GM19328 (cell line): Measurements from ENCODE around the gene CDK2AP2.

Experiments
- ATAC-seq: cut with Tn5 transposase; IDR thresholded peaks from one replicate; pipeline ENCODE4 v1.9.1; 2021; ENCODE audit warnings: mild to moderate bottlenecking, moderate library complexity; ENCODE audit not compliant: unreplicated experiment

CDK2AP2 gene

DNA sequence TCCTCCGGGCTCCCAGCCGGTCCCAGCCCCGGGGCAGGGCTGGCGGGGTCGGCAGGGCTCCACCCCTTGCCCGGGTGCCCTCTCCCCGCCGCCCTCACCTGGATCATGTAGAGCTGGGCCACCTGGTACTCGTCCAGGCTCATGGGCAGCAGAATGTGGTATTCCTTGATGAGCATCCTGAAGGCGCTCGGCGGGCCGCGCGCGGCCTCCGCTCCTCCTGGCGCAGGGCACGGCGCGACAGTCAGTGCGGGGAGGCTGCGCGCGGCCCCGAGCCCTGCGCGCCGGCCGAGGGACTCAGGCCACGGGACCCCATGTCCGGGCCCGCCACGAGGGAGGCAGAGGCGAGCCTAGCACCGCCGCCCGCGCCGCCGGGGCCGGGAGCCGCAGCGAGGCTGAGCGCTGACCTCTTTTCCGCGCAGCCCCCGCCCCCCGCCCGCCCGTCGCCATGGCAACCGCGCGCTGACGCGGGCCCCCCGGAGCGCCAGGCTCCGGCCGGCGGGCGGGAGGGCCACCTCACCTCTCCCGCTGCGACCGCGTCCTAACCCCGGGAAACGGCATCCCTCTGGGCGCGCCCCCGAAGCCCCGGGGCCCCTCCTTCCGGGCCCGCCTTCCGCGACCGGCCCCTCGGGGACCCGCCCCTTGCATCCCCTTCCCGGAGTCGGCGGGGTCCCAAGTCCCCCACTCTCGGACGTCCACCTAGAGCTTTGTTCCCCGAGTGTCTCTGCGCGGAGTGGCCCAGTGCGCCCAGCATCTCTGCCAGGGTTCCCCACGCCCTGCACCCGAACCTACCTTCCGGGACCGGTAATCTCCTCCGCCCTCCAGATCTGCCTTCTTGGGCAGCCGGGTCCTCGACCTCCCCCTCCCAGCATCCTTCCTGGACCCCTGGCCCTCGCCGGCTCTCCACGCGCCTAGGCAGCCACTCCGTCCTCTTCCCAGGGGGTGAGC is 3.7 kb downstream of the CDK2AP2 start:
- no peak for ATAC-seq

DNA sequence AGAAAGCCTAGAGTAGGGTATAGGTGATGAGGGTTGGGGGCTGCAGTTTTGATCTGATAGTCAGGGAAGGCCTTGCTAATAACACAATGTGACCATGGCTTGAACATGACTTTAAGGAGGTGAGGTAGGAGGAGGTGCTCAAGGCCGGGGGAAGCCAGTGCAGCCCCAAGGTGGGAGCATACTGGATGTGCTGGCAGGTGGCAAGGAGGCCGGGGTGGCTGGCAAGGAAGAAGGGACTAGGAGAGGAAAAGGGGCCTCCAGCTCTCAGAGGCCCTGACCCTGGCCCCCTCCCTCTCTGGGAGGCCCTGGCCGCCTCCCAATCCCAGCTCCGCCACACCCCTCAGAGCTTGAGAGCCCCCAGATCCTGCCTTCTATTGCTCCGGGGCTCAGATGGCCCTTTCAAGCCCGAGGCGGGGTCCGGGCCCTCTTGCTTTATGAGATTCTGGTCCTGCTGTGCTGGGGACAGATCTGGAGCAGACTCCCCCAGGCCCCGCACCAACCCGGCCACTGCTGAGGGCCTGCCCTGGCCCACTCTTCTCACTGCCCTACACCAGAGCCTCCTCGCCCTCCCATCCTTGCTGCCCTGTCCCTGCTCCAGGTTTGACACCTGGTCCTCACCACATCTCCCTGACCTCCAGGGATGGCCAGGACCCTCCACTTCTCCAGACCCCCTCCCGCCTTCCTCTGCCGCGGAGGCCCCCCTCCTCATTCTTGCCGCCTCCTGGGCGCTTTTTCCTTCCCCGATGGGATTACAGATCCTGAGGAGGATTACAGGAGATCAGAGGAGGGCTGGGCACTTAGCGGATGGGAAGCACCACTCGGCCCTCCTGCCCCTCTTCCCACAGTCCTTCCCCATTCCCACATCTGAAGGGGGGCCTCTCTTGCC is 4.6 kb downstream of the CDK2AP2 start:
- ATAC-seq, result no peak

DNA sequence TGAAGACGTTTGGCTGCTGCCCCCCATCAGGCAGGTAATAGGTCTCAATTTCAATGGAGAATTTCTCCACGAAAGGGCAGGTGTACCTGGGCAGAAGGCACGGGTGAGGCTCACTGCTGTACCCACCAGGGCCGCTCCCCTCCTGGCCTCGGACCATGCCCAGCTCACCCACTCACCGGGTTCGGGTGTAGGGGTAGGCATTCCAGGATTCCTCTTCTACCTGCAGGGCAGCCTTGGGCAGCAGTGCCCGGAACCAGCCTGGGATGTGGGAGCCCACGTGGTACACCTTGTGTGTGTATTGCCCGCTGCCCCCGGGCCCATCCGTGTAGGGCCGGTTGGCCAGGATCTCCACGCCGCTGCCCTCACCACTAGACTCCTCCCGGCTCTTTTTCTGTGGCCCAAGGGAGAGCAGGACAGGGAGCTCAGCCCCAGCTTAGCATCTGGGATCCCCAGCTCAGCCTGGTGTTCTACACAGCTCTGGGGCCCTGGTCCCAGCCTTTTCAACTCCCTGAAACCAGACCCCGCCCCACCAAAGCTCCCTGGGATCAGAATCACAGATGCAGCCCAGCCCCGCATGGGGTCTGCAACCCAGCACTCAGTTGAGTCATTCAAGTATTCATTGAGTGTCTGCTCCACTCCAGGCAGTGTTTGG is 5.5 kb downstream of the CDK2AP2 start:
- ATAC-seq, result no peak

DNA sequence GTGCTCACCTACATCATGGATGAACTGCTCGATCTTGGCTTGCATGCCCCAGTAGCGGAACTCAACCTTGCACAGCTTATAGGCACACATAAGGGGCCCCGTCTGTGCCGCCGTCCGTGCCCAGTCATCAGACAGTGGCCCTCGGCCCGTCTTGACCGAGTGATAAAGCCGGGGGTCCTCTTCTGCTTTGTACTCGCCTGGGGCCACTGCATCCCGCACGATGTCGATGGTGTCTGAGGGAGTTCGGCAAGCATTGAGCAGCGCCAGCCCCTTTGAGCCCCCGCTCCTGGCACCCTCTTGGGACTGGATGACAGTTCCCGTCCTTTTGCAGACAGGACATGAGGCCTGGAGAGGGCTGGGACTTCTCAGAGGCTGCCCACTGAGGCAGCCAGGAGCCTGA is 6.1 kb downstream of the CDK2AP2 start:
- no peak for ATAC-seq

DNA sequence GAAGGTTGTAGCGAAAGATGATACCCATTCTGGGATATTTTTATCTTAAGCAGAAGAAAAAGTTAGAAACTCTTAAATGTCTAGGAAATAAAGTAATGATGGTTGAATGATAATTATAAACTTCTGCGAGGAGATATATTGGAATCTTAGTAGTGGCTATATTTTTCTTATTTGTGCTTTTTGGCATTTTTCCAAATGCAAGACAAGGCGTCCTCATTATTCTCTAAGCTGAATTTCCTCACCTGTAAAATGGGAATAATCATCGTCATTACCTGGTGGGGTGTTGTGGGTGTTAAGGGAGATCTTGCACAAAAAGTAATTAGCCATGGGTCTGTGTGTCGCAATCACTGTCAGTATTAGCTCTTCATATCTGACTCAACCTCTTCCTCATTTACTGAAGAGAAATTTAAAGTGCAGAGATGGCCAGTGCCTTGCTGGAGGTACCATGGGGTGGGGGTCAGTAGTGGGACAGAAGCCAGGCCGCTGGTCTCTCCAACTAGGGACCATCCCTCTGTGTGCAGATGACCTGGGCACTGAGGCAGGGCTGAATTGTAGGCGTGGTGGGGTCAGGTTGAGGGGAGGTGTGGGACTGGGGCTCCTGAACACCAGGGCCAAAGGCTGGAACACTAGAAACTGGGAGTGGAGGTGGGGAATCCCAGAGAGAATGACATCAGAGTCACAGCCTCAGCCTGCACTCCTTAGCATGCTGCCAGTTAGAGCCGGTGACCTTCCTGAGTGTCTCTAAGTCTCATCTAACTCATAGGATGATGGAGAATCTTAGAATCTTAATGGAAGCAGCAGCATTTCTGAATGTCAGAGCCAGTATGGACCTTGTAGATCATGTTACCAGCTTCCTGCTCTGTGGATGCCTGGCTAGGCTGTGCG is 6.9 kb downstream of the CDK2AP2 start:
- ATAC-seq, result no peak

DNA sequence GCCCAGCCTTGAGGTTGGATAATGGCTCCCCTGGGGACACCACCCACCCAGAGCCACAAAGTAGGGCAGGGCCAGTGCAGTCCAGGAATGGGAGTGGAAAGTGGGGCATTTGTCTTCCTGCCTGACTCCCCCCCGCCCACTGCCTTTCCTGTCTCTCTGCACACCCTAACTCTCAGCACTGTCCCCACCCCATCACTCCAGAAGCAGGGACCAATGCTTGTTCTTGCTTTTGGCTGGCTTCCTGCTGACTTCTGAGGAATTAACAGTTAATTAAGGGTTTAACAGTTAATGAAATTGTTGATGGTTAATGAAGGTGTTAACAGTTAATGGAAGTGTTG is 7.5 kb downstream of the CDK2AP2 start:
- no peak for ATAC-seq

DNA sequence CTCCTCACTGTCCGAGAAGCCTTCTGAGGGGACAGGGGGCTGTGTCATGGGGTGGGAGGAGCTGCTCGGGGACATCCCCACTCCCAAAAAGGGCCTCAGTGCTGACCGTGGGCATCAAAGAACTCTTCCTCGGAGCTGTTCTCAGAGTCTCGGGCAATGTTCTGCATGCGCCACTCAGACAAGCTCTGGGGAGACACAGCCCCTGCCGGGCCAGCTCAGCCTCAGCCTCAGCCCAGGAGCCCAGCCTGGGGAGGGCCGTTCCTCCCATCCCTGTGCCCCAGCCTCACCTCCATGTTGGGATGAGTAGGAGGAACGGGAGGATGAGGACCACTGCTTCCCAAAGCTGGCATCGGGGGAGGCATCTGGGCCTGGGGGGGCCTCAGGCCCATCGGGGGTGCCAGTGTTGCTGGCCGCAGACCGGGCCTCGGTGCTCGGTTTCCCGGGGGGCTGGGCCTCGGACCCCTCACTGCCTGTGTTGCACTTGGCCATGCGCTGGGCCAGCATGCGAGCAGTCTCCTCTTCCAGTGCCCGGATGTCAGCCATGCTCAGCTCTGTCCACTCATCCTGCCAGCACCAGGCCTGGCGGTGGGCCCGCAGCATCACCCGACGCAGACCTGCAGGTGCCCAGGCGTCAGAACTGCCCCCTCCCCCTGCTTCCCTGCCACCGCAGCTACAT is 8.0 kb downstream of the CDK2AP2 start:
- ATAC-seq, result no peak

DNA sequence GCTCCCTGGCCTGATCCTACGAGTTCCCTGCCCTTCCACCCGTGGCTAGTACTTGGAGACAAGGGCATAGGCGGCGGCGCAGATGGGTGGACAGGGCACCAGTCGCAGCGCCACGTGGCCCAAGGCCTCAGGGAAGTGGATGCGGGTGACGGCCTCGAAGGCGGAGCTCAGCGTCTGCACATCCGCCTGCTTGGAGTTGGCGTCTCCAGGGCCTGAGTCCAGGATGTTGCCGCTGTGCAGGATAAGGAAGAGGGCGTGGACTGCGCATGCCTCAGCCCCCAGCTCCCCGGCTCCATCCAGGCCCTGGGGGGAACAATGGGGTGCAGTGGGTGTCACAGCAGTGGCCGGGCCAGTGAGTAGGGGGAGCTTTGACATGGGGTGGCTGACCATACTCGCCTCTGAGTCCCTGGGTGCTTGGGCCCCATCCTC is 9.4 kb downstream of the CDK2AP2 start:
- ATAC-seq, result no peak

DNA sequence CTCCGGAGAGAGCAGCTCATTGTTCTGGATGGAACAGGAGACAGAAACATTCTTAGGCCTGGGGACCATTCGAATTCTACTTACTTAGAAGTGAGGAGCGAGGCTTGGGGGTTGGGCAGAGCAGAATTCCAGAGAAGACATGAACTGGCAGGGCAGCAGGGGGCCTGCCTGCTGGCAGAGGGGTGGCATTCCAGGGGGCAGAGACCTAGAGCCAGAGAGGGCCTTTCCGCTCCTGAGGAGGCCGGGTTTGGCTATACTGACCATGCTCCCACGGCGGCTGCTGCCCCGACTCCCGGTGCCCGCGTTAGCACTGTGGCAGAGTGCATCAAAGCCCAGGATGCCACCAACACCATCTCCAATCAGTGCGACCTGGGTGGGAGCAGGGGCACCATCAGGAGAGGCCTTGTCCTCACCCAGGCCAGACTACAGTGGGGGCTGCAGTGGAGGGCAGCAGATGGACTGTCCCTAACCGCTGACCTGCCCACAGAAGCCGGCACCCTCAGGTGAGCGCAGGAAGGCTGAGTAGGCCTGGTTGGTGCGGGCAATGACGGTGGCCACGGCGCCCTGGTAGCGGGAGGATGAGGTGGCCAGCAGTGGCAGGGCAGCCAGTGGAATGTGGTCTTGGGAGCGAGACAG is 10.2 kb downstream of the CDK2AP2 start:
- ATAC-seq, result no peak

DNA sequence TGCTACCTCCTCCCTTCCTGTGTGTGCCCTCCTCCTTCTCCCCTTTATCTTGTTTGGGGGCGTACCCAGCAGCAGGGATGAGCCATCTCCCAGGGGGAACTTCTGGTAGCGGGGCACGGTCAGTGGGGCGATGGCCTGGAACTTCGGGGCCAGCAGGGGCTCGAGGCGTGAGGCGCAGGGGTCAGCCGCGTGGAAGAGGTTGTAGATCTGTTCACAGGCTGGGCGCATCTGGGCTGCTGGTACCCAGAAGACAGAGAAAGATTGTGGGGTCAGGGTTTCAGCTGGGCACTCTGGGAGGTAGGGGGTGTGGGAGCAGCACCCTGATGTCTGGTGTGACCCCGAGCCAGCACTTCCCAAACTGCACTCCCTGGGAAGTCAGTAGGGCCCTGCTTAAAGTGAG is 11.8 kb downstream of the CDK2AP2 start:
- no peak for ATAC-seq

DNA sequence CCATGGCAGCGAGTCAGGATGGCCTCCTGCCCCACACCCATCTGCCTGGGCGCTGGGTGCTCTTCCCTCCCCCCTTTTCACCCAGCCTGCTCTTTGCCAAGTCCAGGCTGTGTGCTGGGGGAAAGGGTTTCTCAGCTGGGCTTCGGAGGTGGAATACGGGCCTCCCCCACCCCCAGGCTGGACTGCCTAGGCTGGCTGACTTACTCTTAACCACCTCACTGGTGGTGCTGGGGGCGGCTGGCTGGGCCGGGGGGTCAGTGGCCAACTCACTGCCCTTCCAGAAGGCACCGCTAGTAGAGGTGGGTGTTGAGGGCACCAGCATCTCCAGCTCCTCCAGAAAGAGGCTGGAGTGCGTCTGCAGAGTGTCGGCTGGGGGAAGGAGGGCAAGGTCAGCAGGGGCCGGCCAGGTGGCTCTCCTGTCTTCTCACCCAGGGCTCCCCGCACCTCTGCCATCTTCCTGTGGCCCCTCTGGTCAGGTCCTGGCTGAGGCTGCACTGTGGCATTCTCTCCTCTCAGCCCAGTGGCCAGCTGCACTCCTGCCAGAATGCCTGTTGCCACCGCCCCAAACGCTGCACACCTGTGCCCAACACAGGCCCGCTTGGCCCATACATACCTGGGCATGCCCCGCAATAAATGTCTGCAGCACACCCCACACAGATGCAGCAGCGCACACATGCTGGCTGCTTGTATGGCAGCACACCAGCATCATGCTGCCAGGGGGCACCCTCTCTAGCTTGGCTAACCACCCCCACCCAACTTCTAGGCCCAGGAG is 12.5 kb downstream of the CDK2AP2 start:
- ATAC-seq, result no peak

DNA sequence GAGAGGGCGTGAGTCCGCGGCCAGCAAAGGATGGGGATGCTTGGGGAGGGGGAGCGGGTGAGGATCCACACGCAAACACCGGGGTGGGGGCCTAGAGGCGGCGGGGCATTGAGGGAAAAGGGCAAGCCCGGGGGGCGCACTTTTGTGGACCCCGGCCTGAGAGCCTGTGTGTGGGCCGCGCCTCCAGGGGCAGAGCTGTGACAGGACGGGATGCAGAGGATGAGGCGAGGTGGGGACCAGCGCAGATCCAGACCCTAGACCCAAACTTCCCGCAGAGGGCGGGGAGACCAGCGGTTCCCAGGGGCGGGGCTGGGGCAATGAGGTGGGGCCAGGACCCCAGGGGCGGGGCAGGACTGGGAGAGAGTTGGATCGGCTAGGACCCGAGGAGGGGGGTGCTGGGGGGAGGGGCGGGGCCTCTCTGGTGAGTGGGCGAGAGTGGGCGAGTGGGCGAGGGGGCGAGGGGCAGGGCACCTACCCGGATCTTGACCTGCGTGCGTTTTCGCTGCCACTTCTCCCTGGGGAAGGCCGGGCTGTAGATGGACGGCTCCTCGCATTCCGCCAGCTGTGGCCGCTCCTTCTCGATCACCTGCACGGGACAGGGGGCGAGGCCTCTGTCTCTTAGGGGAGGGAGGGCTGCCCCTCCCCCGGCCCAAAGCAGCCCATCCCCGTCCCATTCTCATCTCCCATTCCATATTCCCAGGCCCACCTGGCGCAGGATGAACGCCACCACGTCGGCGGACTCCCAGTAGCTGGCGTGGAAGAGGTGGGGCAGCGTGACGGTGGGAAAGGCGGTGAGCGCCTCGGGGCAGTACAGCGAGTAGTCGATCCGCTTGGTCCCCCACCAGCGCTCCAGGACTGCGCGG is 13.4 kb downstream of the CDK2AP2 start:
- no peak for ATAC-seq

DNA sequence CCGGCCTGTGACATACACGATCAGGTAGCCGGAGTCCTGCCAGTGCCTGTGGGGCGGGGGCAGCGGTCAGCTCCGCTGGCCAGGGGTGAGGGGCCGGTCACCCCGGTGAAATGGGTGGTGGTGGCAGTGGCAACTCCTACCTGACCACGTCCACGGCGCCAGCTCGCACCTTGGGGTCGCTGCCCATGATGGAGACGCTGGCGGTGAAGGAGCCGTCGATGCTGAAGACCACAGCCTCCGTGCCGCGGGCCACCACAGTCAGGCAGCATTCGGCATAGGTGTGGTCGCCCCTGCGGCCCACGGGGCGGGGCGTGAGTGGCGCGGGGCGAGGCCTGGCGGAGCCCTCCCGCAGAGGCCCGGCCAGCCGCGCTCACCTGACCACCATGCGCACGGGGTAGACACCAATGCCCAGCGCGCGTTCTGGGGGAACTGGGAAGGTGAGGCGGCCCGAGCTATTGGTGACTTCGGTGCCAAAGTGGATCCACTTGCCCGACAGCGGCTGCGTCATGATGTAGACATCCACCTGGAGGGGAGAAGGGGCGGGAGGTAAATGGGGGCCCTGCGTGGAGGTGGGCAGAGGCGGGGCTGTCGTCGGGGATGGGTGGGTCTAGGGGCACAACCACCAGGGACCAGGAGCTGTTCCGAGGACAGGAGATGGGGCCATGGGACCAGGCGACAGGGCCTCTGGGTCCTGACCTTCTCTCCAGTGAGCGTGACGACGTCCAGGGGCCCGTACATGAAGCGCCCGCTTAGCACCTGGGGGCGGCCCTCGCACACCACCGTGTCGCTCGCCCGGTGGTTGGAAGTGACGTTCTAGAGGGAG is 14.2 kb downstream of the CDK2AP2 start:
- no peak for ATAC-seq

DNA sequence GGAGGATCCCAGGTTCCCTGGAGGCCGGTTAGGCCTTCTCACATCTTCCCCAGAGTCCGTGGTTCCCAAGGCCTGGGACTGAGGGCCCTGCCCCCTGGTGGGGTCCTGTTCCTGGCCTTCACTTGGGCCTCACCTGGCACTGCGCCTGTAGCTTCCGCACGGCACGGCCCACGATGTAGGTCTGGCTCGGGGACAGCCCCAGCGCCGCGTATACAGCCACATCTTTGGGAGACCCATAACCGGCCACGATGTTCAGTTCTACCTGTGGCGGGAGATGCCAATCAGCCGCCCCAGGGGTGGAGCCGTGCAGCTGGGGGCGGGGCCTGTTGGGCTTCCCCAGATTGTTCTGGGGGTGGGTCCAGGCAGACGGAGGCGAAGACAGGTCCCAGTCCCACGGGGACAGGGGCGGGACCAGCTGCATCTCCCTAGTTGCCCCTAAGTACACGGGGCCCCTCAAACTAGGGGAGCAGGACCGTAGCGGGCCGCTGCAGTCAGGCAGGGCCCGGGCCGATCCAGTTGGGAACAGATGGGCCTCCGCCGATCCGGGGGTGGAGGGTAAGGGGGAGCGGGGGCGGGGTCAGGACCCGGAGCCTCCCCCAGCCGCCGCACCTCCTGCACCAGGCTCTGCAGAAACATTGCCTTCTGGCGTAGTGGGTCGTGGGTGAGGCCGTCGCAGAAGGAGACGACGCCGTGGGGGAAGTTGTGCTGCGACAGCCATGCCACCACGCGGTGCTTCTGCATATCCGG is 15.0 kb downstream of the CDK2AP2 start:
- ATAC-seq, result no peak

DNA sequence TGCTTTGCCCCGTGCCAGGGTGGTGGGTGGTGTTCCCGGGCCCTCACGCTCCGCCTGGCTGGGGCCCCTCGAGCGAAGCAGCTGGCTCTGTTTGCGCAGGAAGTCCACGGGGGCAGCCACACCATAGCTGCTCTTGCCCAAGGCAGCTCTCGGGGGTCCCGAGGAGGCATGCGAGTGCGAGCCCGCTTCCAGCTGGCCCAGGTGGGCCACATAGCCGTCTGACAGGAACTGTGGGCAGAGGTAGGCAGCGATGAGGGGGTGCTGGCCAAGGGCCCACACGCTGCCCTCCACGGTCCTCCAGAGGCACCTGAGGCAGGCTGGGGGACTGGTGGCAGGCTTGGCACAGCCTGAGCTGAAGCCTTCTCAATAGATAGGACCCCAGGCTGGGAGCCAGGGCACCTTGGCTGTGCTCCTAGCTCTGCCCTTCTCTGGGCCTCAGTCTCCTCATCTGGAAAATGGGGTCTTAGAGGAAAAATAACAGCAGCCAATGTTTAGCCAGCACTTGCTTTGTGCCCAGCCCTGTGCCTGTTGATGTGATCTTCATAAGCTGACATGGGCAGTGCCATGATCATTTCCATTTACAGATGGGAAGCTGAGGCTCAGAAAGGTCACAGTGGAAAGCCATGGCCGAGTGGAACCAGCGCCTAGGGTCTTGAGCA is 15.8 kb downstream of the CDK2AP2 start:
- ATAC-seq, result no peak
